Measurements from ENCODE around the gene PTPRN2. TPM values are rescaled to one million over a fixed set of nuclear protein-coding genes. Genes with fewer than 3 reads are reported as not detected.

The PTPRN2 gene
- total and polyA plus RNA-seq, 2 of the 13 experiments (the other 11 are each of a cell fraction or from before 2014, with no cell fraction given): 2.5 to 24.2 TPM

GRCh38 chr7:157650801-157651200, 936.8 kb downstream of the PTPRN2 start (continued):
- TF ChIP-seq ZNF770 (CRISPR knock-in tag; IDR thresholded peaks at IDR 0.05): no peak
- no peak for TF ChIP-seq ZNF34 (CRISPR knock-in tag; IDR thresholded peaks at IDR 0.05; ENCODE audit: borderline replicate concordance)
- no peak for TF ChIP-seq PBX3 (CRISPR knock-in tag; IDR thresholded peaks at IDR 0.05; ENCODE audit: borderline replicate concordance)

GRCh38 chr7:157650131-157650631, 937.4 kb downstream of the PTPRN2 start:
- TF ChIP-seq ZNF674 (CRISPR knock-in tag; IDR thresholded peaks at IDR 0.05; ENCODE audit: low read depth): no peak
- no peak for TF ChIP-seq SRY (CRISPR knock-in tag; IDR thresholded peaks at IDR 0.05)
- no peak overlapping the region for H3K4me2 ChIP-seq (ENCODE audit: low read depth, low read length)
- no TSS peak for BruUV-seq (replicated peaks)
- no peak for FAIRE-seq
- in situ Hi-C loops (cut with HindIII; ENCODE audit: extremely low pct_ligation_motif_present, low pct_unique_long_range_greater_than_20kb): no loop called here
- ChIA-PET CTCF (ENCODE audit: low intra/inter-chr PET ratio, low total read pairs) (no interaction called here), POLR2A (no interaction called here)
- no peak overlapping the region for H3K9ac ChIP-seq (ENCODE audit: insufficient read depth, low read depth, low read length)
- no peak overlapping the region for H2AFZ ChIP-seq (ENCODE audit: low read length)
- H3K27ac ChIP-seq (ENCODE audit: extremely low read length, insufficient read depth, low read length): no peak overlapping the region
- H3K27me3 ChIP-seq (ENCODE audit: control insufficient read depth in 1 of 2, insufficient read depth in 2 of 2, low read length in 2 of 2): peaks cover 4 to 7% of the 10 kb centered on the region in 2 experiments
- no peaks in the 10 kb centered on the region for H3K36me3 ChIP-seq (replicated peaks in 1 of 2; ENCODE audit: control insufficient read depth in 1 of 2, insufficient read depth in 2 of 2, low read length in 2 of 2)
- DNase-seq (ENCODE audit: low spot score): no peak
- H3K4me1 ChIP-seq (ENCODE audit: insufficient read depth, low read length): no peaks in the 10 kb centered on the region
- intact Hi-C loops (cut with micrococcal nuclease; ENCODE audit: unreplicated experiment): no loop called here
- no peaks in the 10 kb centered on the region for H3K9me3 ChIP-seq (ENCODE audit: low read length)
- no peak overlapping the region for H3K4me3 ChIP-seq (replicated peaks in 1 of 3; ENCODE audit: insufficient read depth in 1 of 3, low read depth in 2 of 3, low read length in 3 of 3)
- no peak for ATAC-seq
- H4K20me1 ChIP-seq (ENCODE audit: insufficient read depth, low read length): peaks cover 6% of the 10 kb centered on the region; the same call in 1 of the 2 replicates
- WGBS (ENCODE audit: low lambda C conversion rate): 76% methylated on average over 8 of the region's 25 CpGs
- no peaks in the 10 kb centered on the region for H3K79me2 ChIP-seq (ENCODE audit: insufficient read depth, low read length)
